Peyer's patch (tissue), 4 donors: ENCODE measurements around the gene SNRPD2.

ENCODE experiments used
- POLR2A ChIP-seq, 2 donors: fragments of 450-650 bp; IDR thresholded peaks; one replicate each; pipeline ENCODE4 v1.5.1; 2017; ENCODE audit warnings: antibody characterized with exemption in 2 of 2, mild to moderate bottlenecking in 2 of 2, moderate library complexity in 2 of 2
- TF ChIP-seq, protein P1 (sequence below), 6 experiments: fragments of 450-650 bp in 4 of 6; fragments of 200-600 bp in 2 of 6; sonication (generic) in 1 of 6; IDR thresholded peaks; one replicate each; pipeline ENCODE4 v1.5.1; 2017 to 2019; ENCODE audit warnings: antibody characterized with exemption in 6 of 6, mild to moderate bottlenecking in 3 of 6, moderate library complexity in 1 of 6

DNA sequence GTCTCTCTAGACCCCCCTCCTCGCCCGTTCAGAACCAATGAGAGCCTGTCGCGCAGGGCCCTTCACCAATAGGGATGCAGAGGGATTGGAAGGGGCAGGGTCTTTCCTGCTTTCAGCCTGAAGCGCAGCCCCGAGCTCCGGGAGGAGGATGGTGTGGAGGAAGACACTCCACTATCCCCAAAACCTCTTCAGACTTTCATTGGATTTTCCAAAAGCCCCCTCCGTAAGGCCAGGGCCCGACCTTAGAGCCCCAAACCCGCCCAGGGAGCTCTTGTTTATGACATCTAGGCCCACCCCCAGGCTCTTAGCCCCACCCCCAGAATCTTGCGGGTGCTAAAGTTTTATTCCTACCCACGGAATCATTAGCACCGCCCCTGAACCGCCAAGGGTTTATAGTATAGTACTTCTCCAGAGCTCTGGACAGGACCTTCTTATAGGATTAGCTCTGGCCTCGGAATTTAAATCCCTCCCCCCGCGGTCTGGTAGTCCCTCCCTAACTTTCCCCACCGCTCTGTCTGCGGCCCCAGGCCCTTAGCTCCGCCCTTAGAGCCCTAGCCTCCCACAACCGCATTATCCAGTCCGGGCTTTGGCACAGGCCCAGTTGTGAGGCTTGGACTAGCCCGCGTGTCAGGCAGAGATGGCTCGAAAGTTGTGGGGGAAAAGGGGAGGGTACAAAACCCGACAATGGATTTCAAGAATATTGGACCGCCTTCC is 46.0 kb downstream of the SNRPD2 start:
- TF ChIP-seq, protein P1, sequence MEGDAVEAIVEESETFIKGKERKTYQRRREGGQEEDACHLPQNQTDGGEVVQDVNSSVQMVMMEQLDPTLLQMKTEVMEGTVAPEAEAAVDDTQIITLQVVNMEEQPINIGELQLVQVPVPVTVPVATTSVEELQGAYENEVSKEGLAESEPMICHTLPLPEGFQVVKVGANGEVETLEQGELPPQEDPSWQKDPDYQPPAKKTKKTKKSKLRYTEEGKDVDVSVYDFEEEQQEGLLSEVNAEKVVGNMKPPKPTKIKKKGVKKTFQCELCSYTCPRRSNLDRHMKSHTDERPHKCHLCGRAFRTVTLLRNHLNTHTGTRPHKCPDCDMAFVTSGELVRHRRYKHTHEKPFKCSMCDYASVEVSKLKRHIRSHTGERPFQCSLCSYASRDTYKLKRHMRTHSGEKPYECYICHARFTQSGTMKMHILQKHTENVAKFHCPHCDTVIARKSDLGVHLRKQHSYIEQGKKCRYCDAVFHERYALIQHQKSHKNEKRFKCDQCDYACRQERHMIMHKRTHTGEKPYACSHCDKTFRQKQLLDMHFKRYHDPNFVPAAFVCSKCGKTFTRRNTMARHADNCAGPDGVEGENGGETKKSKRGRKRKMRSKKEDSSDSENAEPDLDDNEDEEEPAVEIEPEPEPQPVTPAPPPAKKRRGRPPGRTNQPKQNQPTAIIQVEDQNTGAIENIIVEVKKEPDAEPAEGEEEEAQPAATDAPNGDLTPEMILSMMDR (IDR thresholded peaks at IDR 0.05), result no peak
- no peak for TF ChIP-seq POLR2A (IDR thresholded peaks at IDR 0.05)
